ENCODE measurements around the gene SLC4A11.

The SLC4A11 gene

GRCh38 chr20:3246682-3247081, 7.7 kb upstream of the SLC4A11 start:
- DNase-seq (ENCODE audit: low read depth), result no peak

- no peak for DNase-seq (ENCODE audit: low read depth)
Observed at GRCh38 chr20:3245711-3246110, 6.7 kb upstream of the SLC4A11 start.

- DNase-seq (ENCODE audit: low read depth), result no peak
Observed at GRCh38 chr20:3245156-3245555, 6.2 kb upstream of the SLC4A11 start.

GRCh38 chr20:3244613-3245012, 5.6 kb upstream of the SLC4A11 start:
- no peak for DNase-seq (ENCODE audit: low read depth)

- DNase-seq (ENCODE audit: low read depth), result no peak
Observed at GRCh38 chr20:3243718-3244358, 4.8 kb upstream of the SLC4A11 start.

- no peak for DNase-seq (ENCODE audit: low read depth)
Observed at GRCh38 chr20:3242172-3242692, 3.2 kb upstream of the SLC4A11 start.

GRCh38 chr20:3240776-3241363, 1.9 kb upstream of the SLC4A11 start:
- DNase-seq (ENCODE audit: low read depth), result no peak

GRCh38 chr20:3239867-3240775, 1.1 kb upstream of the SLC4A11 start:
- DNase-seq (ENCODE audit: low read depth), result no peak

- DNase-seq (ENCODE audit: low read depth), result no peak
Observed at GRCh38 chr20:3238616-3239025, 369 bp downstream of the SLC4A11 start.

GRCh38 chr20:3237958-3238615, 903 bp downstream of the SLC4A11 start:
- DNase-seq (ENCODE audit: low read depth), result no peak

GRCh38 chr20:3237011-3237957, 1.7 kb downstream of the SLC4A11 start:
- DNase-seq (ENCODE audit: low read depth), result no peak

GRCh38 chr20:3235666-3236324, 3.2 kb downstream of the SLC4A11 start:
- DNase-seq (ENCODE audit: low read depth), result no peak

- no peak for DNase-seq (ENCODE audit: low read depth)
Observed at GRCh38 chr20:3233991-3234498, 4.9 kb downstream of the SLC4A11 start.

- DNase-seq (ENCODE audit: low read depth), result no peak
Observed at GRCh38 chr20:3233131-3233990, 5.6 kb downstream of the SLC4A11 start.

- no peak for DNase-seq (ENCODE audit: low read depth)
Observed at GRCh38 chr20:3231889-3232588, 7.0 kb downstream of the SLC4A11 start.

- DNase-seq (ENCODE audit: low read depth), result no peak
Observed at GRCh38 chr20:3231116-3231515, 7.9 kb downstream of the SLC4A11 start.

- no peak for DNase-seq (ENCODE audit: low read depth)
Observed at GRCh38 chr20:3229798-3230197, 9.2 kb downstream of the SLC4A11 start.

GRCh38 chr20:3229158-3229557, 9.8 kb downstream of the SLC4A11 start:
- no peak for DNase-seq (ENCODE audit: low read depth)

GRCh38 chr20:3228750-3229032, 10.3 kb downstream of the SLC4A11 start:
- no peak for DNase-seq (ENCODE audit: low read depth)

Data from T follicular helper cell (primary cell).